D721Med (cell line): ENCODE measurements around the gene LGMN.

Experiments used
- DNase-seq: peaks from one replicate; pipeline ENCODE4 v3.0.0; 2011; ENCODE audit warnings: low spot score; ENCODE audit not compliant: insufficient read length
- FAIRE-seq: peaks from 2 replicates; lab custom pipeline; 2011; peaks lifted over from hg19 to GRCh38; lab: Jason Lieb, UNC
- CTCF ChIP-seq: IDR thresholded peaks from 2 replicates; pipeline ENCODE4 v1.5.1; 2012; ENCODE audit warnings: mild to moderate bottlenecking, control low read depth; ENCODE audit not compliant: insufficient read depth; ENCODE audit errors: missing control alignments

The LGMN gene

DNA sequence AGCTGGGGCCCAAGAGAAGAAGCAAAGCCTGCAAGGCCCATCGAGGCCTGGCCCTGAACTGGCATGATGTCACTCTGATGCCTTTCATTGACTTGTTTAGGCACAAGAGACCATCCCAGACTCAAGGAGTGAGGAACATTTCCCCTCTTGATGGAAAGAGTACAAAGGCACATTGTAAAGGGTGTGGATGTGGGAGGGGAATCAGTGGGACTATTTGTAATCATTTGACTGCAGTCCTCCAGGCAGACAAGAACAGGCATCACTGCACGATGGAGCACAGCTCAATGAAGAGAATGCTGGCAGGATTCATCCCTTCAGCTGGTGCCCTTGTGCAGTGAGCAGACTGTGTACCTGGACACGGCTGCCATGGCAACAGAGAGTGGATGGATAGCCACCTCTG, 87.9 kb downstream of the LGMN start:
- TF ChIP-seq CTCF: no peak
- FAIRE-seq: no peak

GRCh38 chr14:92659765-92660561, 88.5 kb downstream of the LGMN start:
- DNase-seq: no peak
- FAIRE-seq: no peak
- no peak for TF ChIP-seq CTCF

More for the DNA sequence above, 87.9 kb downstream of the LGMN start:
- DNase-seq: no peak

- no peak for DNase-seq
- no peak for TF ChIP-seq CTCF
- FAIRE-seq: no peak
These were observed 89.7 kb downstream of the LGMN start for GRCh38 chr14:92658684-92659083.

DNA sequence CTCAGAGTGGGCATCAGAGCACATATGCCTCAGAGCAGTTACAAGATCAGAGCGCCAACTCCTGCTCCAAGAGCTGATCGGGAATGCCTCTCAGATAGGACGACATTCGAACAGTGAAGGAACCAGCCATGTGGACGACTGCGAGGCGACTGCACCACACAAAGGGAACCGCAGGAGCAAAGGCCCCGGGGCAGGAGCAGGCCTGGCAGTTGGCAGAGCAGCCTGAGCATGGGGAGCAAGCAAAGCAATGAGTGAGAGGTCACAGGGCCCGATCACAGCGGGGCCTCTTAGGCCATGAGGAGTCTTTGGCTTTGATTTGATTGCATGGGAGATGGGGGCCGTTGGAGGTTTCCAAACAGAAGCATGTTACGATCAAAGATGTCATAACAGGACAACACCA, 90.3 kb downstream of the LGMN start:
- no peak for FAIRE-seq
- no peak for TF ChIP-seq CTCF

GRCh38 chr14:92657457-92658142, 90.8 kb downstream of the LGMN start:
- no peak for DNase-seq
- no peak for TF ChIP-seq CTCF
- FAIRE-seq: no peak

More for the DNA sequence above, 90.3 kb downstream of the LGMN start:
- DNase-seq: no peak

DNA sequence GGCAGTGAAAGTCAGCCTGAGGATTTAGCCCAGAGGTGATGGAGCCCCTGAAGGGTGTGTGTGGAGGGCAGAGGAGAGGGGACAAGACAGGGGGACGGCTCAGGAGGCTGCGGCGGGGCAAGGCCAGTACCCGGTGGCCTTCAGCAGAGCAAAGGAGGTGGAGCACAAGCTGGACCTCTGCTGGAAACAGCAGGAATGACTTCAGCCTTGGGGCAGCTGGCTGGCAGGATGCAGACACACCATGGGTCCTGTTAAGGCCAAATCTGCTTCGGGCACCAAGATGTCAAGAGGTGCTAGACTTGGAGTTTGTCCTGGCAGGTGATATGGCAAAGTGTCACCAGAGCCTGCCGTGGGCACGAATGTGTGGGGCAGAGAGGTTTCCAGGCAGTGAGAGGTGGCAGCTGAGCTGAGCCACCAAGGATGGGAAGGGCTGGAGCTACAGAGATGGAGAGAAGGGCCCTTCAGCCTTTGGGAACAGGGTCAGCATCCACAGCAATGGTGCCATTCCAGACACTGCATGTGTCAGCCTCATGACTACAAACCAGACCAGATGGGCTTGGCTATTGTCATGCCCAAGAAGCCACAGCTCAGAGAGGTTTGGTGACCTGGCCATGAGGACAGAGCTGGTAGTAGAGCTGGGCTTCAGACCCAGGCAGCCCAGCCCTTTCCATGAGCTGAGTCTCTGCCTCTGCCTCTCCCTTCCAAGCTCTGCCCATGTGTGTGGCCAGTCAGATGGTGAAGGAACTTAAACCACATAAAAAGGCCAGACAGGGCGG, 91.9 kb downstream of the LGMN start:
- TF ChIP-seq CTCF: no peak
- FAIRE-seq: no peak
- no peak for DNase-seq
